Measurements from ENCODE around the gene IFI44.

- TF ChIP-seq CTCF (IDR thresholded peaks at IDR 0.05; ENCODE audit: low read depth, low read length) (no peak), EZH2phosphoT487 (IDR thresholded peaks at IDR 0.05; ENCODE audit: low read depth) (no peak)
These were observed 23.5 kb downstream of the IFI44 start for GRCh38 chr1:78673120-78673519.

Data from OCI-LY3 (cell line).